Prostate gland (tissue), 2 donors: ENCODE measurements around the gene BIRC5.

Experiments
- POLR2AphosphoS5 ChIP-seq: sonication (generic); formaldehyde crosslinking; IDR thresholded peaks from one replicate; pipeline ENCODE4 v1.6.1; 2017; ENCODE audit warnings: antibody characterized with exemption
- TF ChIP-seq, protein P1 (sequence below), 4 experiments: fragments of 200-600 bp in 2 of 4; fragments of 450-650 bp in 2 of 4; sonication (generic) in 2 of 4; IDR thresholded peaks; 1 replicate in 3 of 4; 2 replicates in 1 of 4; pipeline ENCODE4 v1.5.1; 2016 to 2019; ENCODE audit warnings: antibody characterized with exemption in 4 of 4, mild to moderate bottlenecking in 2 of 4, moderate library complexity in 2 of 4

DNA sequence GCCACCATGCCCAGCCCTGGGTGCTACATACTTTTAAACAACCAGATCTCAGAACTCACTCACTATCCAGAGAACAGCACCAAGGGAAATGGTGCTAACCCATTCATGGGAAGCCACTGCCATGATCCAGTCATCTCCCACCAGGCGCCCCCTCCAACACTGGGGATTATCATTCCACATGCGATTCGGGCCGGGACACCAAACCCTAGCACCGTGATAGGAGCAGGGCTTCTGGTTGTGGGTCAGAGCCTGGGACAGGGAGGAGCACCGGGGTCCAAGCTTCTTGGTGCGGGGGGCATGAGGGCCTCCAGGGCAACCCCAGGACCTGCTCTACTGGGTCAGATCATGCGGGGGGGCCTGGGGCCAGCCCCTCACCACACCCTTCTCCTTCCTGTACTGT lies 21.8 kb downstream of the BIRC5 start:
- TF ChIP-seq, protein P1, sequence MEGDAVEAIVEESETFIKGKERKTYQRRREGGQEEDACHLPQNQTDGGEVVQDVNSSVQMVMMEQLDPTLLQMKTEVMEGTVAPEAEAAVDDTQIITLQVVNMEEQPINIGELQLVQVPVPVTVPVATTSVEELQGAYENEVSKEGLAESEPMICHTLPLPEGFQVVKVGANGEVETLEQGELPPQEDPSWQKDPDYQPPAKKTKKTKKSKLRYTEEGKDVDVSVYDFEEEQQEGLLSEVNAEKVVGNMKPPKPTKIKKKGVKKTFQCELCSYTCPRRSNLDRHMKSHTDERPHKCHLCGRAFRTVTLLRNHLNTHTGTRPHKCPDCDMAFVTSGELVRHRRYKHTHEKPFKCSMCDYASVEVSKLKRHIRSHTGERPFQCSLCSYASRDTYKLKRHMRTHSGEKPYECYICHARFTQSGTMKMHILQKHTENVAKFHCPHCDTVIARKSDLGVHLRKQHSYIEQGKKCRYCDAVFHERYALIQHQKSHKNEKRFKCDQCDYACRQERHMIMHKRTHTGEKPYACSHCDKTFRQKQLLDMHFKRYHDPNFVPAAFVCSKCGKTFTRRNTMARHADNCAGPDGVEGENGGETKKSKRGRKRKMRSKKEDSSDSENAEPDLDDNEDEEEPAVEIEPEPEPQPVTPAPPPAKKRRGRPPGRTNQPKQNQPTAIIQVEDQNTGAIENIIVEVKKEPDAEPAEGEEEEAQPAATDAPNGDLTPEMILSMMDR (IDR thresholded peaks at IDR 0.05): no peak
- no peak for TF ChIP-seq POLR2AphosphoS5
